Keratinocyte (primary cell): ENCODE measurements around the gene KPNA1. TPM values are rescaled to one million over a fixed set of nuclear protein-coding genes. Genes with fewer than 3 reads are reported as not detected.

Experiments used
- DNase-seq: peaks from one replicate; pipeline ENCODE4 v3.0.0-alpha.2; 2011; ENCODE audit warnings: low read depth, missing footprints, low spot score
- FAIRE-seq: peaks from 2 replicates; lab custom pipeline; 2011; peaks lifted over from hg19 to GRCh38; lab: Jason Lieb, UNC
- H2AFZ ChIP-seq: 2 replicates; pipeline ENCODE4 v1.6.0; 2012; ENCODE audit warnings: low read length, control low read depth, inconsistent platforms; ENCODE audit not compliant: control insufficient read depth
- H3K27ac ChIP-seq: 2 replicates; pipeline ENCODE4 v1.5.1; 2011; ENCODE audit warnings: low read length; ENCODE audit not compliant: control insufficient read depth, insufficient read depth
- H3K27me3 ChIP-seq: 3 replicates; pipeline ENCODE4 v1.6.0; 2011; ENCODE audit warnings: low read length; ENCODE audit not compliant: control insufficient read depth, insufficient read depth; ENCODE audit errors: extremely low read depth
- H3K36me3 ChIP-seq, 2 experiments: 2 replicates in 1 of 2; 3 replicates in 1 of 2; pipeline ENCODE4 v1.5.1; 2011; ENCODE audit warnings: low read length in 2 of 2, mild to moderate bottlenecking in 1 of 2; ENCODE audit not compliant: control insufficient read depth in 2 of 2, insufficient read depth in 2 of 2; ENCODE audit errors: extremely low read depth in 1 of 2
- H3K4me1 ChIP-seq: 3 replicates; pipeline ENCODE4 v1.5.1; 2011; ENCODE audit warnings: low read length; ENCODE audit not compliant: control insufficient read depth, insufficient read depth; ENCODE audit errors: extremely low read depth
- H3K4me2 ChIP-seq: 3 replicates; pipeline ENCODE4 v1.6.0; 2011; ENCODE audit warnings: low read depth, low read length; ENCODE audit not compliant: control insufficient read depth, insufficient read depth; ENCODE audit errors: extremely low read depth
- H3K4me3 ChIP-seq, 3 experiments: fragments of 200-600 bp in 1 of 3; sonication (generic) in 1 of 3; 2 replicates in 2 of 3; 3 replicates in 1 of 3; pipeline ENCODE4 v1.5.1; 2011 to 2016; ENCODE audit warnings: low read length in 3 of 3, mild to moderate bottlenecking in 3 of 3, control low read depth in 2 of 3, inconsistent platforms in 1 of 3, low read depth in 1 of 3, mixed read lengths in 1 of 3, mixed run types in 1 of 3, moderate library complexity in 1 of 3; ENCODE audit not compliant: control insufficient read depth in 2 of 3, insufficient read depth in 2 of 3; ENCODE audit errors: extremely low read depth in 1 of 3
- H3K79me2 ChIP-seq: 2 replicates; pipeline ENCODE4 v1.6.0; 2012; ENCODE audit warnings: low read length; ENCODE audit not compliant: control insufficient read depth, insufficient read depth
- H3K9ac ChIP-seq: 3 replicates; pipeline ENCODE4 v1.6.0; 2011; ENCODE audit warnings: low read length; ENCODE audit not compliant: control insufficient read depth, insufficient read depth; ENCODE audit errors: extremely low read depth
- H3K9me1 ChIP-seq: 3 replicates; pipeline ENCODE4 v1.6.0; 2011; ENCODE audit warnings: low read length; ENCODE audit not compliant: control insufficient read depth, insufficient read depth; ENCODE audit errors: extremely low read depth
- H3K9me3 ChIP-seq: 2 replicates; pipeline ENCODE4 v1.5.1; 2012; ENCODE audit warnings: low read depth, low read length; ENCODE audit not compliant: control insufficient read depth
- H4K20me1 ChIP-seq: 3 replicates; pipeline ENCODE4 v1.6.0; 2011; ENCODE audit warnings: low read length; ENCODE audit not compliant: control insufficient read depth, insufficient read depth; ENCODE audit errors: extremely low read depth
- EZH2 ChIP-seq: IDR thresholded peaks from one replicate; pipeline ENCODE4 v1.6.1; 2012; ENCODE audit warnings: inconsistent platforms, mild to moderate bottlenecking, low read length, moderate library complexity
- dilution Hi-C: fragments of 300-500 bp; cut with MboI; formaldehyde crosslinking; loops from one replicate; pipeline ENCODE4 v1.7.0; 2020; ENCODE audit warnings: low sequenced_read_pairs; ENCODE audit not compliant: extremely low pct_ligation_motif_present
- polyA plus RNA-seq, 5 experiments: library from polyadenylated mRNA; depleted of rRNA in 3 of 5; stranded (reverse) in 3 of 5; stranded (forward) in 1 of 5; unstranded in 1 of 5; fragments of >200 nt; gene quantifications; 1 replicate in 1 of 5; 2 replicates in 3 of 5; 3 replicates in 1 of 5; pipeline versions ENCODE4 v1.2.1 to v1.2.3, GENCODE V29; 2011 to 2012; ENCODE audit warnings: missing spikeins in 2 of 5, low read depth in 1 of 5, low replicate concordance in 1 of 5
- TF ChIP-seq, protein P1 (sequence below), 3 experiments: IDR thresholded peaks in 1 of 3; conservative IDR thresholded peaks in 1 of 3; optimal IDR thresholded peaks in 1 of 3; 2 replicates in 2 of 3; 3 replicates in 1 of 3; pipeline versions ENCODE3 to v1.5.1; 2011; ENCODE audit warnings: low read length in 3 of 3, mild to moderate bottlenecking in 3 of 3, moderate library complexity in 2 of 3, control low read depth in 1 of 3, inconsistent platforms in 1 of 3; ENCODE audit not compliant: insufficient read depth in 2 of 3; ENCODE audit errors: extremely low read depth in 1 of 3

The KPNA1 gene
- polyA plus RNA-seq, 1 donor (not counting 4 experiments of a cell fraction or from before 2014, with no cell fraction given), result 66.7 TPM

DNA sequence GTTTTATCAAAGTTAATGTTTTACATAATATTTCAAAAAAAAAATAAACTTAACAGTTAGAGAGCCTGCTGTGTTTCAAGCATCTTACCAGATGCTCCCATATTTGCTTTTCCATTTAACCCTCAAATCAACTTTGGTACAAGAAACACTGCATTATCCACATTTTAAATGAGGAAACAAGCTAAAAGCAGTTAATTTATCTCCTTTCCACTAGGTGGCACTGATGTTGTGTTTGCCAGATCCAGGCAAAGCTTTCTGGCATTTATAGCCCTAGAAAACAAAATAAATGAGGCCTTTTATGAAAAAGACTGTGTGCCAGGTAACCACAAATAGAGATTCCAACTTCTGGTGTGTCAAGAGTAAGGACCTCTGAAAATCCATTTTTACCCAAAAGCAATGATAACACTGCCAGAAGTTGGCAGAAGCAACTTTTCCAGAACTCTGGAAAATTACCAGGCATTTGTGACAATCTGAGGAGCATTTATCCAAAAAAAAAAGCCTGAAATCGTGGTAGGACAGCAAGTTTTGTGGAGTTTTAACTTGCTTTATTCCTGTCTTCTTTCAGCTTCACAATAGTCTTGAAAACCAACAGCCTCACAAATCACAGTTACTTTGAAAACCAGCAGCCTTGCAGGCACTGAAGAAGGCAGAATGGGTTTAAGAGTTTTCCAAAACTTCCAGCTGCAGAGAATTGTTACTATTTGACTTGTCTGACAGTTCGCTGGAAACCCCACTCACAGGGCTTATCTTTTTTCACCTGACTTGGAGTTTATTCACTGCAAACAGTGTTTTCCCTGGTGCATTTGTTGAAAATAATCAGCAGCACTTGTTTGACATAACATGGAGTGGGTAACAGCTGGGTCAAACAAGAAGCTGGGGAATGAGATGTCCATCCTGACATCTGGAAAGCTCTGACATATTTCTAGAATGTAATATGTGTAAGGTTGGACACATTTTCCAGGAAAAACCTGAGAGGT, 121.6 kb downstream of the KPNA1 start:
- H3K9me1 ChIP-seq, result no peaks in the 10 kb centered on the region
- H3K4me3 ChIP-seq, result no peak overlapping the region
- H3K9ac ChIP-seq, result no peak overlapping the region
- TF ChIP-seq EZH2, result no peak
- TF ChIP-seq, protein P1, sequence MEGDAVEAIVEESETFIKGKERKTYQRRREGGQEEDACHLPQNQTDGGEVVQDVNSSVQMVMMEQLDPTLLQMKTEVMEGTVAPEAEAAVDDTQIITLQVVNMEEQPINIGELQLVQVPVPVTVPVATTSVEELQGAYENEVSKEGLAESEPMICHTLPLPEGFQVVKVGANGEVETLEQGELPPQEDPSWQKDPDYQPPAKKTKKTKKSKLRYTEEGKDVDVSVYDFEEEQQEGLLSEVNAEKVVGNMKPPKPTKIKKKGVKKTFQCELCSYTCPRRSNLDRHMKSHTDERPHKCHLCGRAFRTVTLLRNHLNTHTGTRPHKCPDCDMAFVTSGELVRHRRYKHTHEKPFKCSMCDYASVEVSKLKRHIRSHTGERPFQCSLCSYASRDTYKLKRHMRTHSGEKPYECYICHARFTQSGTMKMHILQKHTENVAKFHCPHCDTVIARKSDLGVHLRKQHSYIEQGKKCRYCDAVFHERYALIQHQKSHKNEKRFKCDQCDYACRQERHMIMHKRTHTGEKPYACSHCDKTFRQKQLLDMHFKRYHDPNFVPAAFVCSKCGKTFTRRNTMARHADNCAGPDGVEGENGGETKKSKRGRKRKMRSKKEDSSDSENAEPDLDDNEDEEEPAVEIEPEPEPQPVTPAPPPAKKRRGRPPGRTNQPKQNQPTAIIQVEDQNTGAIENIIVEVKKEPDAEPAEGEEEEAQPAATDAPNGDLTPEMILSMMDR (optimal IDR thresholded peaks at IDR 0.05 in 1 of 3, IDR thresholded peaks at IDR 0.05 in 1 of 3, conservative IDR thresholded peaks at IDR 0.05 in 1 of 3; ENCODE audit: extremely low read depth in 1 of 3, insufficient read depth in 2 of 3, low read length in 3 of 3), result peak in 2 of 3 experiments; percentile 70 to 72
- no peak overlapping the region for H2AFZ ChIP-seq
- no peak overlapping the region for H3K27ac ChIP-seq
- H3K4me2 ChIP-seq, result no peak overlapping the region
- no peaks in the 10 kb centered on the region for H3K36me3 ChIP-seq
- H3K9me3 ChIP-seq, result no peaks in the 10 kb centered on the region
- H3K79me2 ChIP-seq, result no peaks in the 10 kb centered on the region
- FAIRE-seq, result peak; percentile 69
- dilution Hi-C loops, result no loop called here
- peaks cover 9% of the 10 kb centered on the region for H3K4me1 ChIP-seq
- no peak for DNase-seq
- H4K20me1 ChIP-seq, result no peaks in the 10 kb centered on the region
- H3K27me3 ChIP-seq, result no peaks in the 10 kb centered on the region

DNA sequence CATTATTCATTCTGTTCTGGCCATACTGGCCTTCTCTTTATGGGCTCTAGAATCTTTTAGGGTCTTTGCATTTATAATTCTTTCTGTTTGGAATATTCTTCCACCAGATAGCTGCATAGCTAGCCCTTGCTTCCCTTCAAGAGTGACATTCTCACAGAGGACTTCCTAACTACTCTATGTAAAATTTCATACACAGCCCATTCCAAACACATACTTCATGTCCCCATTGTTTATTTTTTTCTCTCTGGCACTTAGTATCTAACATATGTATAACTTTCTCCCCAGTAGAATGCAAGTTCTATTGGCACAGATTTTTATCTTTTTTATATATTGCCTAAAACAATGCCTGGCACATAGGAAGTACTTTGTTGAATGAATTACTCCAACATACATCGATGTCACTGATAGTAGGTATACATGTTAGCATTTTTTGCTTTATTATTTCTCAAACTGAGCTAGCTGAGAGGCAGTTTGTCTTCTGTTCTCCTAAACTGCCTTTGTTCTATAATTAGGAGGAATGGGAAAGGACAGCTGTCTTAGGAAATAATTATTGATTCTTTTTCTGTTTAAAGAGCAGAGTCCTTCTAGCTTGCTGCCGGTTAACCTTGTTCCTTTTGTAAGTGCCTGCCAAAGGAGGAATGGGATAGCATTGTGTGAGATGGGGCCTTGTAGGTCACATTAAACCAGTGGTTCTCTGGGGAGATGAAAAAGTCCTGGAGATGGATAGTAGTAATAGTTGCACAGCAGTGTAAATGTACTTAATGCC, 122.9 kb downstream of the KPNA1 start:
- no peak overlapping the region for H2AFZ ChIP-seq
- H3K27me3 ChIP-seq, result no peaks in the 10 kb centered on the region
- no peaks in the 10 kb centered on the region for H3K9me1 ChIP-seq
- TF ChIP-seq EZH2, result no peak
- TF ChIP-seq, protein P1 (optimal IDR thresholded peaks at IDR 0.05 in 1 of 3, IDR thresholded peaks at IDR 0.05 in 1 of 3, conservative IDR thresholded peaks at IDR 0.05 in 1 of 3; ENCODE audit: extremely low read depth in 1 of 3, insufficient read depth in 2 of 3, low read length in 3 of 3), result no peak
- peaks cover 9% of the 10 kb centered on the region for H3K4me1 ChIP-seq
- H3K9me3 ChIP-seq, result no peaks in the 10 kb centered on the region
- no peak overlapping the region for H3K4me2 ChIP-seq
- no peak overlapping the region for H3K9ac ChIP-seq
- no peak overlapping the region for H3K4me3 ChIP-seq
- H3K36me3 ChIP-seq, result no peaks in the 10 kb centered on the region
- dilution Hi-C loops, result no loop called here
- DNase-seq, result no peak
- no peak overlapping the region for H3K27ac ChIP-seq
- no peaks in the 10 kb centered on the region for H3K79me2 ChIP-seq
- no peaks in the 10 kb centered on the region for H4K20me1 ChIP-seq
- FAIRE-seq, result no peak
